Stimulated activated CD4-positive, alpha-beta T cell treated with anti-CD3 and anti-CD28 coated beads, Interleukin-12 subunit alpha, Interleukin-12 subunit beta, amount 100 ng/mL, for 24 hours (primary cell): ENCODE results near the gene EXOC4.

ENCODE experiments used
- DNase-seq, 2 experiments: peaks; one replicate each; pipeline ENCODE4 v3.0.0-alpha.2; 2020; ENCODE audit warnings: low read depth in 2 of 2

The EXOC4 gene

GRCh38 chr7:133790911-133791310 lies 538.0 kb downstream of the EXOC4 start:
- no peak for DNase-seq

DNA sequence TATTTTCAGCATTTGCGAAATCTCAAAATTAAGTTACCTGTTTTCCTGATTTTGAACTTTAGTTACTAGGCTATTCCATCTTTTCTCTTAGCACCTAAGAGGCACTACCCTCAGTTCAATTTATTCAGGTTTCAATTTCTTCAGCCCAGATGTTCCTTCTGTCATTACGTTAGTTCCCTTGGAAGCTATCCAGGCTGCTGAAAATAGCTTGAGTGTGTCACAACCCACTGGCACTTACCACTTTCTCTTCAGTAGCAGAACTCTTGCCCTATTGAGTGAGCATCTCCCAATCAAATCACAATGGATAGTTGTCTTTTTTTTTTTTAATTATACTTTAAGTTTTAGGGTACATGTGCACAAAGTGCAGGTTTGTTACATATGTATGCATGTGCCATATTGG lies 541.6 kb downstream of the EXOC4 start:
- DNase-seq = no peak

GRCh38 chr7:133795068-133795665 lies 542.3 kb downstream of the EXOC4 start:
- no peak for DNase-seq

DNA sequence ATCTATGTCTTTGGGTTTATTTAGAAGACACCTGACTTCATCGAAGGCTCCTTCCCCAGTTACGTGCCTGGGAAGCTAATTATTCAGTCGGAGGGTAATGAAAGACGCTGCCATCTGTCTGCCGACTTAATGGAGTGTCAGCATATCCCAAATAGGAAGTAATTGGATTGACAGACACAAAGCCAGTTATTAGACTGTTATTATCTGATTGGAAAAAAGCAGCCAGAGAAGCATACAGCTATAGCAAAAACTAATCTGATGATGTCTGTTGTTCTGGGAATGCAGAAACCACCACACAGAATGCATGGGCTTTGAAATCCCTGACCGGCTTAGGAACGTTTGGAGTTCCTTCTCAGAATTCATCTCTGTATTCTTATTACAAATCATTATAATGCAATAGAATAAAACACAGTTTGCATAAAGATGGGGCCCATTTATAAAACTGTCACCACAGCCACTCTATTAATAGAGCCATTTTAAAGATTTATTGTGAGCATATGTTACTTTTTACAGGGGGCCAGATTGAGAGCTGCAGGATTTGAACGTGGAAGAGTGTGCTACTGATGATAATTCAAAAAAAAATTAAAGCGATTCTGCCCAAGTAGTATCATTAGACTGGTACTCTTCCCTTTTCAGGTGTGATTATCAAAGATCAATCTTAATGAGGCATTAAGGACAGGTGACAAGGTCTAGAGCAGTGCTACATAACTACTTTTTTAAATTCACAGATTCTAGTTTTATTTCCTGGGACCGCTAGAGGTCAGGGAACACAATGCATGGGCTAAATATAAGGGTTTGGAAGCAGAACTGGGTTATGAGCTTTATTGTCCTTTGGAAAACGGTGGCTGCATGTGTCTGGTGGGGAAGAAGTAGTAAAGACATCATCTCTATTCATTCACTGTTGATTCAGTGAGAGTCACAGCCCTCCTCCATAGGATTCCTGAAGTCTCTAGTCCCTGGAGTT lies 544.2 kb downstream of the EXOC4 start:
- no peak for DNase-seq

DNA sequence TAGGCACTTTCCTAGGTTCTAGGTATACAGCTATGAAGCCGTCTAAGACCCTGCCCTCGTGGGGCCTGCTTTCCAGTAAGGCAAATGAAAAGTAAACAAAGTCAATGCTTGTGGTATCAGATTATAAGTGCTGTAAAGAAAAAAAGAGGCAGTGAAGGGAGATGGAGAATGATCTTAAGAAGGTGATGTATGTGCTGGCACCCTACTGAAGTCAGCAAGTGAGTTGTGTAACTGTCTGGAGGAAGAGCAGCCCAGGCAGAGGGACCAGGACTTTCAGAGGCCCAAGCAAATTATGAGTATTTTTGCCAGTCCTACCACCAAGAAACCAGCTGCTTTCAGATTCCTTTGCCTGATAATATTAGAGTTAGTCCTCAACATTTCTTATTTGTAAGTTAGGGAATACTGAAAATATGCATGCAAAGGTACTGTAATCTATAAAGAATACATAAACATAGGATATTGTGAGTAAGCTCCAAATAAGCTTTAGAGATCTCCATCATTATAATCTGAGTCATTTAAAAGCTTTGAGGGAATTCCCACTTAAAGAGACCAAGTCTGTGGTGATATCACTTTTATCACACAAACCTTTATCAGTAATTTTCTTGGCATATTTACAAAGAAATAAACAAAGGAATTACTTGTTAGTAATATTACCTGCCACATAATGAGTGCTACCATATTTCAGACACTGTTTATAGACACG lies 545.1 kb downstream of the EXOC4 start:
- DNase-seq = no peak

DNA sequence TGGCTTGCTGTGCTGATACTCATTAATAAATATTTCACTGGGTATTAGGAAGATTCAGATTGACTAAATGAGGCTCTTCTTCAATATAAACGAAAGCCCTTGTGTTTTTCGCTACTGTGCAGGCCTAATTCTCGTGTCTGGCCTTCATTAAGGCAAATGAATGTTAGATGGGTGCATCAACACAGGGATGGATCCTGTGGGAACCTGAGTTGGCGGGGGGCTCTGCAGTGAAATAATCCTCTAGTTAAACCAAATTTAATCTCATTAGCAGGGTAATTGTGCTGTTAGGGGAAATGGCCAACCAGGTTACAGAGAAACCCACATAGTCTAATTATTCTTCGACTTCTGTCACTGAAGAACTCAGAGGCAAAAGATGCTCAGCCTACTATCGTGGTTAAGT lies 548.5 kb downstream of the EXOC4 start:
- DNase-seq = no peak

- DNase-seq = no peak
These were observed 551.2 kb downstream of the EXOC4 start for GRCh38 chr7:133804127-133804526.

DNA sequence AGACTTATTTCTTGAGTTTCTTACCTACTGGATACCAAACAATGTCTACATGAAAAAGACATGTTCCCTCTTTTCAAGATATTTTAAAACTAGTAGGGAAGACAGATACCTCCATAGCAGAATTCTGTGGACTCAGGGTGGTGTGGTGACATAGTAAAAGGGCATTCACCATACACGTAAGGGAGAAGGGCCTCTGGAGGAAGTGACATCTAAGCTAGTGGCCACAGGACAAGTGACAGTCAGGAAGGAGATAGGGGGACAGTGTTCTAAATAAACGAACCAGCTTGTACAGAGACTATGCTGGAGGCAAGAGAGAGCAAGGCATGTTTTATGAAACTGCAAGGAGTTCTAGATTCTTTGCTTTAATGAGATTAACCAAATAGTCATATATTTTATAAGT lies 552.5 kb downstream of the EXOC4 start:
- DNase-seq = no peak

DNA sequence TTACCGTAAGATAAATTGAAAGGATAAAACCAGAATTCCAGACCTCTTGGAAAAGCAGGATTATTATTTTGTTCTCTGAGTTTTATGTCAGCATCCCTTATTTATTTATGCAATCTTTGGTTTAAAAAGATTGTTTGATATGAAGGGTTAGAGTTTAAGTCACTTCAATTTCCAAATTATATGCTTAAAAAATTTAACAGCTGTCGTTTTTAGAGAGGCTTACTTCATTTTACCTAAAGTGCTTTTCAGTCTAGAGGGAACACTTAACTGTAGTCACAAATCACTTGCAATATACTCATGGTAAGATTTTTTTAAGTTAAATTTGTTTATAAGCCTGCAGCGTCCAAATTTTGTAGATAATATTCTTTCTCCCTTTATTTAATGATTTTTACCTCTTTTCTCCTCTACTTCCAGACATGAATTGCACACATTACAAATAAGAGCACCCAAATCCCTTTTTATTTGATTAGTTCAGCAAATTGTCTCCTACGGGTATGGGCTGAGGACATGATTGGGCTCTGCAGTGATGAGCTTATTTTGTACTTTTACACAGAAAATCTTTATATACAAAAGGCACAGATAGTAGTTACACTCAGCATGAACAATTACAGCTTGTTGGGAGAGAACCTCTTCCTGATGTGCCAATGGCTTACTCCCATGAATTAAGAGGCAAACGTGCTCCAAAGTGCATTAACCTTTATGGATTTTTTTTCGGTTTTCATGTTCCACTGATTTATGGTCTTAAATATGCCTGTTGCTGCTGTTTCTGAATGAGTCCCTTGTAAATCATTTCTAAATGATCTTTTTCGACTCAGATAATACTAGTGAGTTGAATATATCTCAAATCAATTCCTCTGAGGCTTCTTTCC lies 555.0 kb downstream of the EXOC4 start:
- no peak for DNase-seq

DNA sequence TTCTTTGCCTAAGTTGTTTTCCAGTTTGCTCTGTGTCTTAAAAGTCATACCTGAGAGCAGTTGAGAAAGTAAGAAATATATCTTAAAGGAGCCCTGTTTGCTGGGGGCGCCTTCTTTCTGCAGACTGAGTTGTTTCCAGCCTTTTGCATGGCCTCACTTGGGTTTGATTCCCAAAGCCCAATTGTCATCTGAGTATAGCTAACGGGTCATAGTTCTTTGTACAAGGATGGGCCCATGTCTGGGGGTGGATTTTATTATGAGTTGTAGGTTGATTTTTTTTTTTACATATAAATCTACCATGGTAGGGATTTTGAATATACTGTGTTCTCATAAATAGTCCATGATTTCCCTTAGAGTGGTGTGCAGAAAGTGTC lies 555.6 kb downstream of the EXOC4 start:
- no peak for DNase-seq

GRCh38 chr7:133812877-133813276 lies 560.0 kb downstream of the EXOC4 start:
- no peak for DNase-seq

DNA sequence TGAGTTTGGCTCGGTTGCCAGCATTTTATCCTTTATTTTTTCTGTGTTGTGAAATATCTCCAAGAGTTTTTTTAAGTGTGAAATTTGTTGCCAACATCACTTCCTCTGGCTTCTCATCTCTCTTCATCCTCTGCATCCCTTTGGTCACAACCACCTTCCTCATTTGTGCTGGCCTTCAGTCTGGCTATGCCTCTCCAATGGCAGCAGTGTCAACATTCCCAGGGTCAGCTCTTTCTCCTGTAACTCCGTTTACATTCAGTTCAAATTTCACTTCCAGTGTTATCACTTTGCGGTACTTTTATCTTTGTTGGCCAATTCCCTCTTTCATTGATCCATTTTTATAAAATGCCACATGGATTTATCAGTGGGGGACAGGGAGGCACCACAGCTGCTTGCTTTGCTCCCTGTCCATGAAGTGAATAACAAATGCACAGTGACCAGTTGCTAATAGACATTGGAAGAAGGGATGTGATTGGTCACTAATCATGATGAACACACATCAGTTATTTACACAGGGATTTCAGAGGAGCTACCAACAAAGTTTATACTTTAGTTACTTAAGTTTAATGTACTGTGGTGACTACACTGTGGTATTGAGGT lies 562.8 kb downstream of the EXOC4 start:
- no peak for DNase-seq

GRCh38 chr7:133819695-133820094 lies 566.8 kb downstream of the EXOC4 start:
- no peak for DNase-seq

- no peak for DNase-seq
These were observed 567.7 kb downstream of the EXOC4 start for GRCh38 chr7:133820584-133820983.

DNA sequence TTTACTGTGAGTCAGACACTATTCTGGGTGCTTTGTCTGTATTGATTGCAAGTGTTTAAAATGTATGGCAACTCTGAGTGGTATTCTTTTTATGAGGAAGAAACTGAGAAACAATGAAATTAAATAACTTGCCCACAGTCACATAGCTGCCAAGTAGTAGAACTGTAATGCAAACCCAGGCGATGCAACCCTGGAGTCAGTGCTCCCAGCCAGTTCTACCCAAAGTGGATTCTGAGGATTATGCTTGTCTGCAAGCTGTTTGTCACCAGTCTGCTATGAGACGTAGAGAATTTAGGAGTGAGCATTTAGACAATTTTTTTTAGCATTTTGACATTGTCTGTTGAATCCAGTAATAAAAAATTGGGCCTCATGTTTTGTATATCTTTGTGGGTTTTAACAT lies 568.3 kb downstream of the EXOC4 start:
- DNase-seq = no peak

GRCh38 chr7:133822001-133822641 lies 569.2 kb downstream of the EXOC4 start:
- DNase-seq = no peak

DNA sequence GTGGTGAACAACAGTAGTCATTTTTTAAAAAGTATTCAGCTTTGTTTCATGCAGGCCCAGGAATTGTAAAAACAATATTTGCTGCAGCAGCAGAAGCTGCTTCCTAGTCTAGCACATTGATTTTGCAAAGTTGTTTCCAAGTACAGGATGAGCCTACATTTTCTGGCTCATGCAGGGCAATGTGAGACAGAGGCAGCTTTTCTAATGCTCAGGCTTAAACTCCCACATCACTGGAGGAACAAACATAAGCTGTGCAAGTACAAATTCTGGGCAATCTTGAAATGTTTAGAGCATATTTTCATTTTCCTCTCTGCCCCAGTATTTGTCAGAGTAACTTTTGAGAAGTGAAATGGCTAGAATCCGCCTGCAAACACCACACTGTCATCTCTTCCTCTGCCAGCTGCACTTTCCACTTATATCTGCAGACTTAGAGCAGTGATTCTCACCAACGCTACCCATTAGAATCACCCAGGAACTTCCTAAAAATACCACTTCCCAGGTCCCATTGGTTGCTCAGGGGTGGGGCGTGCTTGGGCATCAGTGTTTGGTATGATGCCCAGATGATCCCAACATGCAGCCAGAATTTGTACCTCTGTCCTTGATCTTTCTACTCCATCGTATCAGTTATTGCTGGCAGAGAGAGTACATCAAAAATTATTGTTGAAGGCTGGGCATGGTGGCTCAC lies 570.1 kb downstream of the EXOC4 start:
- no peak for DNase-seq

DNA sequence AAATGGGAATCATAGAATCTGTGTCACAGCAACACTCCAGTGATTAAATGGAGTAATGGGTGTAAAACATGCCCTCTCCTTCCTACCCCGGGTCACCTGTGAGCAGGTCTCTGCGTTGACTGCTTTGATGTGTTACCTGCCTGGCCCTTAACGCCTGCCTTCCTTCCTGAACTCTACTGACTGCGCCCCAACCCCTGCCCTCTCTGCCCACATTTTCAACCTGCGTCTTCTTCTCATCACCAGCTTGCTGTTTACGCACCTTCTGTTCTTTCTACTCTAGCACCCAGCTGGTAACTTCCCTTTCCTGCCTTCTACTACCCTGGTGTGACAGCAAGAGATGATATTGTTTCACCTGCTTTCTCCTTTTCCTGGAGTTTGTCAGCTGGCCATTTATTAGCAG lies 571.3 kb downstream of the EXOC4 start:
- no peak for DNase-seq

DNA sequence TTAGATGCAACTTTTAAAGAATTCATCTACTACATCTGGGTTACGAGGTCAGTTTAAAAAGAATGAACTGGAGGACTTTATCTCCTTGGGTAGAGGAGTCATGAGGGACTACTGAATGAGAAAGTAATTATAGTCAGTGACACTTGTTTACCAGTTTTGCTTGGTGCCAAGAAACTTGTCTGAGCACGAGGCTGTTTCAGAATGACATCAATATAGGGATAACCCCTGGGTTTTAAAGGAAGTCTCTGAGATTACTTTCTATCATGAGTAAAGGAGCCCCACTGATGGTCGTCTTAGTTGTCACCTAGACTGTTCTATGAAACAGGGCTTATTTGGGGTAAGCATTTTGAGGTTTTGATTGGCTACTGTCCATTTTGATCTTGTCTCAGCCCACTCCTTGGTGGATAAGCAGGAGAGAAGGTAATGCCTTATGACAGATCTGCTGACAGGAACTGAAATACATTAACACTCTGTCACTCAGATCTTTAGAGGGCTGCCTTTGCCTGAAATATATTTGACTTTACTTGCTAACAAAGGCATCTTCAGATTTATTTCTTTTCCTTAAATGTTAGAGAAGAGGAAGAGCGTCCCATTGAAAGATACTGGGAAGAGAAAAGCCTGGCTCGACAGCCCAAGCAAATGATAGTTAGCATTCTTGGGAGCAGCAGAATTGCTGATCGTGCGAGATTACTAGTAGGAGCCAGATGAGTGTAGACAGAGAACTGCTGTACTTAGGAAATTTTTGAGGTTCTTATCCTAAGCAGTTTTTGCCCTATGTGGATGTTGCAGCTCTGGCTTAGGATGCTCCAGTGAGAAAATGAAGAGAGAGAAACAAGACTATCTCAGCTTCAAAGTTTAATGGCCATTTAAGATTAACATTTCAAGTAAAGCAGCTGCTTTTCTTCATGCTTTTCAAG lies 575.1 kb downstream of the EXOC4 start:
- no peak for DNase-seq
